GM06990 (cell line): ENCODE results near the gene MAPRE2.

ENCODE experiments used
- DNase-seq: peaks from one replicate; pipeline ENCODE4 v3.0.0-alpha.2; 2011; ENCODE audit not compliant: insufficient read length; ENCODE audit errors: extremely low read depth
- H3K27me3 ChIP-seq: replicated peaks from 2 replicates; pipeline ENCODE4 v1.6.0; 2011; ENCODE audit warnings: low read length; ENCODE audit not compliant: control insufficient read depth, insufficient read depth
- H3K36me3 ChIP-seq: 2 replicates; pipeline ENCODE4 v1.5.1; 2011; ENCODE audit warnings: low read length; ENCODE audit not compliant: control insufficient read depth, insufficient read depth
- H3K4me3 ChIP-seq: replicated peaks from 2 replicates; pipeline ENCODE4 v1.5.1; 2011; ENCODE audit warnings: low read depth, mild to moderate bottlenecking, control low read depth, low read length
- TF ChIP-seq, protein P1 (sequence below): IDR thresholded peaks from 2 replicates; pipeline ENCODE4 v1.5.1; 2011; ENCODE audit warnings: low read length, control low read depth, mild to moderate bottlenecking, inconsistent platforms; ENCODE audit not compliant: insufficient read depth, poor library complexity, severe bottlenecking

Gene MAPRE2

DNA sequence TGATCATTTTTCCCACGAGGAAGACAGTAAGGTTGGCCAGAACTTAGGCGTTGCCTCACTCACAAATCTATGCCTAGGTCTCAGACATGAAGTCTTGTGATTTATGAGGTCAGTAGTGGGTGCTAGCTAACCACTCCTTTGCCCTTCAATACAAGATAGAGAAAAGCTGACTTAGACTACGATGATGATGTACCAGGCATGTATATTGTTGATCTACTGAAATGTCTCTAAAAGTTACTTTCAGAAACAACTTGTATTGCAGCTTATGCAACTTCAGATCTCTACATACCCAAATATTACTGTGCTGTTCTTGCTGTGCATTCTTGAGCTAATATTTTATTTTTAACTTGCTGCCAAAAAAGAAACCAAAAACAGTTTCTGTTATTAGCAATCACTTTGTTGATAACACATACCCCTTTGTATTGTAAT, 30.6 kb downstream of the MAPRE2 start:
- Histone ChIP-seq H3K27me3 (no peaks in the 10 kb centered on the region), H3K36me3 (no peaks in the 10 kb centered on the region), H3K4me3 (no peak overlapping the region)
- peak; percentile 27 for DNase-seq
- TF ChIP-seq, protein P1, sequence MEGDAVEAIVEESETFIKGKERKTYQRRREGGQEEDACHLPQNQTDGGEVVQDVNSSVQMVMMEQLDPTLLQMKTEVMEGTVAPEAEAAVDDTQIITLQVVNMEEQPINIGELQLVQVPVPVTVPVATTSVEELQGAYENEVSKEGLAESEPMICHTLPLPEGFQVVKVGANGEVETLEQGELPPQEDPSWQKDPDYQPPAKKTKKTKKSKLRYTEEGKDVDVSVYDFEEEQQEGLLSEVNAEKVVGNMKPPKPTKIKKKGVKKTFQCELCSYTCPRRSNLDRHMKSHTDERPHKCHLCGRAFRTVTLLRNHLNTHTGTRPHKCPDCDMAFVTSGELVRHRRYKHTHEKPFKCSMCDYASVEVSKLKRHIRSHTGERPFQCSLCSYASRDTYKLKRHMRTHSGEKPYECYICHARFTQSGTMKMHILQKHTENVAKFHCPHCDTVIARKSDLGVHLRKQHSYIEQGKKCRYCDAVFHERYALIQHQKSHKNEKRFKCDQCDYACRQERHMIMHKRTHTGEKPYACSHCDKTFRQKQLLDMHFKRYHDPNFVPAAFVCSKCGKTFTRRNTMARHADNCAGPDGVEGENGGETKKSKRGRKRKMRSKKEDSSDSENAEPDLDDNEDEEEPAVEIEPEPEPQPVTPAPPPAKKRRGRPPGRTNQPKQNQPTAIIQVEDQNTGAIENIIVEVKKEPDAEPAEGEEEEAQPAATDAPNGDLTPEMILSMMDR, result no peak

DNA sequence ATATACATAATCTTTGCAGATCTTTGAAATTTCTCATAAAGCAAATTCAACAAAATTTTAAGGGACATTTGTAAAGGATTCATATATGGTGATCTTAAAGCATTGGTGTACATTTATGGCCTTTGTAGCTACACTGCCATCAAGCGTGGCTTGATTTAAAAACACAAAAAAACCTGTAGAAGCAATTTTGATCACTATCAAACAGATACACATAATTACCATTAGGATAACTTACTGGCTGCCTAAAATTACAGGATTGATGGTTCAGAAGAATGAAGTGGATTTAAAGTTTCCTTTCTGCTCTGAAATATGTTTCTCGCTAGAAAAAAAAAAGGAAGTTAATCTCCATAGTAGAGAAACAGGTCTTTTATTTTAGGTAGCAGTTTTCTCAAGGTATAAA, 31.4 kb downstream of the MAPRE2 start:
- Histone ChIP-seq H3K27me3 (no peaks in the 10 kb centered on the region), H3K36me3 (no peaks in the 10 kb centered on the region), H3K4me3 (no peak overlapping the region)
- no peak for DNase-seq
- TF ChIP-seq, protein P1, result no peak

DNA sequence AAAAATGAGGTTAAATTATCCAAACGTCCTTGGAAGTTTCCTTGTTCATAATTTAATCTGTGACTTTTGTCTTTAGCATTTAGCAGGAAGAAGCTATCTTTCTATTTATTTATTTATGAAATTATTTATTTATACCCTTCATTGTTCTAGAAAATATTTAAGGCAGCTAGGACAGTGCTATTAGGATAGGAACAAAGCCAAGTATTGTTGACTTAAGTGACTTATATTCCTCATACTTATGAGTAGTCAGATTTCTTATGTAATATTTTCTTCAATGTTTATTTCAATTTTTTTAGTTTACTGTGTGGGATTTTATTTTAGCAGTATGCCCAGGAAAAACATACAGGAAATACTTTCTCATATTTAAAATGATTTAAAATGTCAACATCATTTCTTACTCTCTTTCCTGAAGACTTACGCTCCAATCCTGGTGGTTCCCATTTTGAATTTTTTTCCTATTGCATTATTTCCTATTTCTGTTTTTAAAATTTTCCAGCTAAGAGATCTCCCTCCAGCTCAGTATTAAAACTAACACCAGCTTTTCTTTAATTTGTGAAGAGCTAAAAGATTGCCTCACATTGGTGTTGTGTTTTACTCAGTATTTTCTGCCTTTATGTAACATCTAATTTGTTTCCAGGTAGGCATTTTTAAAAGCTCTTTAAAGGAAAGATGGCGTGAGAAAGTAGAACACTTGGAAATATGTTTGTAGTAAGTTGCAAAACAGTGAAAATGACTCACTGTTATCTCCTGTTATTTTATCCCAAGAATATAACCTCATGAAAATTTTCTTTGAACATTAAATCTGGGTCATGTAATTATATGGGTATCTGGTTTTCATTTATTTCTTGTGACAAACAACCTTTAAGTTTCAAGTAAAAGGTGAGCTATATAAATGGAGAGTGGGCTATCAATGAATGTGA, 32.2 kb downstream of the MAPRE2 start:
- TF ChIP-seq, protein P1, result no peak
- DNase-seq, result no peak

DNA sequence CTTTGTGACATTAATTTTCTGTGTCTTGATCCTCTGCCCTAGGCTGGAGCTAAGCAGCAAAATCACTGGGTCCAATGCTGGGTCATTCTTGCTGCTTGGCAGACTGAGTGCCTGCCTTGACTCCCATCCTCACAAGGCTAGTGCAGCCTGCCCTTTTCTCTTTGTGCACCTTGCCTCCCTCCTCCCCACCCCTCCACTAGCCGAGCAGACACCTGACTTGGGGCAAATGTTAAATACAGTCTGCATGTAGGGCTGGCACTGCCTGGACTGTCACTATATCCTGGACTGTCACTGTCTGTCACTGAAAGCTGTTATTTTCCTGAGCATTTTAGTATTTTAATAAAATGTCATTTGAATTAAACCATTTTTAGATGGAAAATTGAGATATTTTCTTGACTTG, 33.4 kb downstream of the MAPRE2 start:
- H3K36me3 ChIP-seq, result no peaks in the 10 kb centered on the region
- H3K27me3 ChIP-seq, result no peaks in the 10 kb centered on the region
- TF ChIP-seq, protein P1, result no peak
- no peak for DNase-seq
- no peak overlapping the region for H3K4me3 ChIP-seq

More for the DNA sequence above, 32.2 kb downstream of the MAPRE2 start:
- no peaks in the 10 kb centered on the region for H3K36me3 ChIP-seq
- no peaks in the 10 kb centered on the region for H3K27me3 ChIP-seq
- H3K4me3 ChIP-seq, result no peak overlapping the region

DNA sequence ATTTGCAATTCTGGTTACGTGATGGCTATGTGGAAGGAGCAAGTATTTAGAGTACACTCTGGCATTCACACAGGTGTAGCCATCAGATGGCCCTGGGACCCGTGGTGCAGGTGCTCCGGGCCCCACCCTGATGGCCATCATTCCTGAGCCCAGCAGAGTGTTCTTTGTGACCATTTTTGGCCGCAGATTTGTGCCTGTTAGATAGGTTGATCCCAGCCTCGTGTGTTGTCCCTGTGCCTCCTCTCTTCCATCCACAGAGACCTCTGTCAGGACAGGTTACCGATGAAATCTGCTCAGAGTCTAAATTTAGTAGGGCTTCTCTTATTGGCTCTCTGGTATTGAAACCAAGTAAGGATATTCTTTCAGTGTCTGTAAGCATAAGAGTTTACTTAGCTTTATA, 33.9 kb downstream of the MAPRE2 start:
- DNase-seq, result no peak
- Histone ChIP-seq H3K4me3 (no peak overlapping the region), H3K36me3 (no peaks in the 10 kb centered on the region), H3K27me3 (no peaks in the 10 kb centered on the region)
- TF ChIP-seq, protein P1, result no peak
